BJ (cell line): ENCODE data around the gene RNFT2. TPM values are rescaled to one million over a fixed set of nuclear protein-coding genes. Genes with fewer than 3 reads are reported as not detected.

ENCODE experiments used
- CTCF ChIA-PET: fragments of 350-600 bp; formaldehyde crosslinking; extraction: SDS; loops from one replicate; lab custom pipeline; 2021; ENCODE audit warnings: antibody characterized with exemption, inconsistent platforms; lab: Yijun Ruan, JAX
- POLR2A ChIA-PET: fragments of 300-600 bp; sonication (Branson Sonifier 250); formaldehyde crosslinking; extraction: SDS; loops from one replicate; lab custom pipeline; 2021; ENCODE audit warnings: antibody characterized with exemption; lab: Charles Lee
- DNase-seq: peaks from one replicate; pipeline ENCODE4 v3.0.0-alpha.2; 2011; ENCODE audit warnings: low read depth
- H3K27me3 ChIP-seq: 2 replicates; pipeline ENCODE4 v1.6.0; 2011; ENCODE audit warnings: low read length; ENCODE audit not compliant: control insufficient read depth, insufficient read depth
- H3K36me3 ChIP-seq: 2 replicates; pipeline ENCODE4 v1.5.1; 2011; ENCODE audit warnings: low read length; ENCODE audit not compliant: control insufficient read depth, insufficient read depth
- H3K4me3 ChIP-seq: 2 replicates; pipeline ENCODE4 v1.5.1; 2011; ENCODE audit warnings: low read depth, mild to moderate bottlenecking, control low read depth, low read length
- CTCF ChIP-seq: IDR thresholded peaks from 2 replicates; pipeline ENCODE4 v1.5.1; 2011; ENCODE audit warnings: low read depth, mild to moderate bottlenecking, control low read depth, inconsistent platforms, low read length, moderate library complexity; ENCODE audit not compliant: insufficient read depth
- polyA plus RNA-seq: library from polyadenylated mRNA; depleted of rRNA; stranded (reverse); fragments of >200 nt; gene quantifications from 2 replicates; pipeline ENCODE4 v1.2.3, GENCODE V29; 2011

RNFT2 gene
- polyA plus RNA-seq, 1 experiment, result 1.2 TPM

GRCh38 chr12:116891019-116891418 is 152.9 kb downstream of the RNFT2 start:
- Histone ChIP-seq H3K36me3 (no peaks in the 10 kb centered on the region), H3K4me3 (no peak overlapping the region), H3K27me3 (peaks cover 13% of the 10 kb centered on the region)
- no peak for DNase-seq
- ChIA-PET CTCF (no interaction called here), POLR2A (no interaction called here)
- no peak for TF ChIP-seq CTCF

- Histone ChIP-seq H3K36me3 (no peaks in the 10 kb centered on the region), H3K27me3 (peaks cover 13% of the 10 kb centered on the region), H3K4me3 (no peak overlapping the region)
- POLR2A ChIA-PET, result no interaction called here
- CTCF ChIA-PET, result no interaction called here
- TF ChIP-seq CTCF, result no peak
- no peak for DNase-seq
Measured at GRCh38 chr12:116892349-116893140, 154.4 kb downstream of the RNFT2 start.

GRCh38 chr12:116894913-116895312 is 156.8 kb downstream of the RNFT2 start:
- Histone ChIP-seq H3K4me3 (no peak overlapping the region), H3K27me3 (peaks cover 12% of the 10 kb centered on the region), H3K36me3 (no peaks in the 10 kb centered on the region)
- TF ChIP-seq CTCF, result no peak
- CTCF ChIA-PET, result interaction anchor here (0.9 to 1.1 kb wide), 2 partner anchors 191 to 734 kb away, joined by 3 read pairs; no protein-coding TSS in a partner anchor
- POLR2A ChIA-PET, result no interaction called here
- no peak for DNase-seq

- H3K36me3 ChIP-seq, result no peaks in the 10 kb centered on the region
- peaks cover 11% of the 10 kb centered on the region for H3K27me3 ChIP-seq
- POLR2A ChIA-PET, result no interaction called here
- DNase-seq, result no peak
- no peak overlapping the region for H3K4me3 ChIP-seq
- CTCF ChIA-PET, result interaction anchor here (1.3 to 2.6 kb wide), 2 partner anchors 10 to 193 kb away, joined by 6 read pairs; no protein-coding TSS in a partner anchor
- no peak for TF ChIP-seq CTCF
Measured at GRCh38 chr12:116896411-116896924, 158.4 kb downstream of the RNFT2 start.

- DNase-seq, result no peak
- Histone ChIP-seq H3K4me3 (no peak overlapping the region), H3K27me3 (peaks cover 6% of the 10 kb centered on the region), H3K36me3 (no peaks in the 10 kb centered on the region)
- ChIA-PET CTCF (interaction anchor here (2.6 kb wide), 1 partner anchor 9 kb away, joined by 6 read pairs; no protein-coding TSS in a partner anchor), POLR2A (no interaction called here)
- no peak for TF ChIP-seq CTCF
Measured at GRCh38 chr12:116897476-116897875, 159.4 kb downstream of the RNFT2 start.
